A549 treated with dexamethasone at 1 μM for 4 hours (cell line): ENCODE results near the gene GK2. TPM values are rescaled to one million over a fixed set of nuclear protein-coding genes. Genes with fewer than 3 reads are reported as not detected.

Experiments used
- total RNA-seq: library from RNA; stranded (reverse); fragments of 200-300 nt; extraction: Qiagen RNA extraction; gene quantifications from 5 replicates; pipeline ENCODE4 v1.2.3, GENCODE V29; 2022

Gene GK2
- total RNA-seq: not detected in 5 replicates

GRCh38 chr4:79408063-79408462, at the start of gene GK2:
TSS of gene GK2 (minus strand) at chr4:79408228. CDS start at chr4:79408200, 28 bp downstream.

Other genes with a start within 250 kb of the GK2 start
- not detected in 5 replicates for gene NAA11, start 82.2 kb downstream of the GK2 start, total RNA-seq